Middle frontal gyrus (tissue), 1 donor: Measurements from ENCODE around the gene EEA1.

Experiments
- DNase-seq: peaks from one replicate; pipeline ENCODE4 v3.0.0-alpha.2; 2015; ENCODE audit warnings: low spot score; ENCODE audit errors: extremely low spot score

EEA1 gene

GRCh38 chr12:92938638-92939037 is 9.5 kb upstream of the EEA1 start:
- DNase-seq = no peak

GRCh38 chr12:92938018-92938417 is 8.9 kb upstream of the EEA1 start:
- DNase-seq = no peak

- no peak for DNase-seq
Observed at GRCh38 chr12:92933606-92934005, 4.5 kb upstream of the EEA1 start.

- DNase-seq = no peak
Observed at GRCh38 chr12:92930421-92930820, 1.3 kb upstream of the EEA1 start.

- DNase-seq = no peak
Observed at GRCh38 chr12:92929983-92930382, 888 bp upstream of the EEA1 start.

- DNase-seq = no peak
Observed at GRCh38 chr12:92928421-92928961, 604 bp downstream of the EEA1 start.

- DNase-seq = no peak
Observed at GRCh38 chr12:92927436-92928281, 1.4 kb downstream of the EEA1 start.

- no peak for DNase-seq
Observed at GRCh38 chr12:92927055-92927435, 2.0 kb downstream of the EEA1 start.

- no peak for DNase-seq
Observed at GRCh38 chr12:92926549-92926948, 2.5 kb downstream of the EEA1 start.

GRCh38 chr12:92921877-92922276 is 7.2 kb downstream of the EEA1 start:
- no peak for DNase-seq

GRCh38 chr12:92915365-92915764 is 13.7 kb downstream of the EEA1 start:
- no peak for DNase-seq

- no peak for DNase-seq
Observed at GRCh38 chr12:92914170-92914569, 14.9 kb downstream of the EEA1 start.

GRCh38 chr12:92912672-92913071 is 16.4 kb downstream of the EEA1 start:
- no peak for DNase-seq

GRCh38 chr12:92912052-92912451 is 17.0 kb downstream of the EEA1 start:
- no peak for DNase-seq

GRCh38 chr12:92911339-92911738 is 17.8 kb downstream of the EEA1 start:
- no peak for DNase-seq

- DNase-seq = no peak
Observed at GRCh38 chr12:92908108-92908507, 21.0 kb downstream of the EEA1 start.

- DNase-seq = no peak
Observed at GRCh38 chr12:92905811-92906554, 23.1 kb downstream of the EEA1 start.

- no peak for DNase-seq
Observed at GRCh38 chr12:92905258-92905810, 23.8 kb downstream of the EEA1 start.

- no peak for DNase-seq
Observed at GRCh38 chr12:92900941-92901340, 28.2 kb downstream of the EEA1 start.

GRCh38 chr12:92899386-92900001 is 29.6 kb downstream of the EEA1 start:
- DNase-seq = no peak

GRCh38 chr12:92898755-92899154 is 30.3 kb downstream of the EEA1 start:
- no peak for DNase-seq

GRCh38 chr12:92897844-92898243 is 31.3 kb downstream of the EEA1 start:
- no peak for DNase-seq
